WI38 (cell line): ENCODE measurements around the gene TTYH2.
A peak's percentile ranks its signal among the peaks of the same experiment; 100 is the strongest.

Experiments used
- H3K4me3 ChIP-seq: 2 replicates; pipeline ENCODE4 v1.5.1; 2011; ENCODE audit warnings: low read depth, mild to moderate bottlenecking, control low read depth, low read length
- CTCF ChIP-seq: IDR thresholded peaks from 2 replicates; pipeline ENCODE4 v1.5.1; 2012; ENCODE audit warnings: low read depth, mild to moderate bottlenecking, control low read depth, low read length

The TTYH2 gene

GRCh38 chr17:74176546-74177001 lies 36.8 kb upstream of the TTYH2 start:
- peak; percentile 85 for TF ChIP-seq CTCF
- H3K4me3 ChIP-seq, result no peak overlapping the region

GRCh38 chr17:74177018-74177450 lies 36.3 kb upstream of the TTYH2 start:
- no peak for TF ChIP-seq CTCF
- no peak overlapping the region for H3K4me3 ChIP-seq

- no peak for TF ChIP-seq CTCF
- no peak overlapping the region for H3K4me3 ChIP-seq
Measured at GRCh38 chr17:74179576-74179975, 33.8 kb upstream of the TTYH2 start.

GRCh38 chr17:74180336-74180735 lies 33.0 kb upstream of the TTYH2 start:
- no peak overlapping the region for H3K4me3 ChIP-seq
- TF ChIP-seq CTCF, result no peak

- no peak overlapping the region for H3K4me3 ChIP-seq
- no peak for TF ChIP-seq CTCF
Measured at GRCh38 chr17:74181341-74181740, 32.0 kb upstream of the TTYH2 start.

- no peak for TF ChIP-seq CTCF
- H3K4me3 ChIP-seq, result no peak overlapping the region
Measured at GRCh38 chr17:74182041-74182723, 31.2 kb upstream of the TTYH2 start.

- no peak for TF ChIP-seq CTCF
- no peak overlapping the region for H3K4me3 ChIP-seq
Measured at GRCh38 chr17:74183411-74183810, 30.0 kb upstream of the TTYH2 start.
